Dedifferentiated amniotic fluid mesenchymal stem cell (primary cell): ENCODE results near the gene GALNT14.
A peak's percentile ranks its signal among the peaks of the same experiment; 100 is the strongest.

Source experiments
- DNase-seq: peaks from one replicate; pipeline ENCODE4 v3.0.0-alpha.2; 2016; ENCODE audit errors: extremely low spot score

GALNT14 gene

DNA sequence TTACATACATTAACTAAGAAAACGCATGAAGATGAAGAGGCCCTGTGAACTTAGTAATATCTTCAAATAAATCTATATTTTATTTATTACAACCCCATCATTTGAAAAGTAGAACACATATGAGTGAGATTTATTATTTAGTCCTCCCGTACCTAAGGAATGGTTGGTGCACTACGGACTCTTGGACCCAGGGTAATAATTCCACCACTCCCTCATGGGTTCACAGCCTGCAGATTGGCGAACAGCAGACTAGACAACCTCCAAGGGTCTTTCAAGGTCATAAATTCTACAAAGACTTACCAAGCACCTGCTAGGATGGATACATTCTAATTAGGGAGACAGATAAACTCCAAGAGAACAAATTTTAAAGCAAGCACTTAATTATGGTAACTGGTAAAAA lies 51.6 kb downstream of the GALNT14 start:
- DNase-seq: no peak

GRCh38 chr2:31083234-31083993 lies 54.8 kb downstream of the GALNT14 start:
- no peak for DNase-seq

GRCh38 chr2:31082002-31082401 lies 56.2 kb downstream of the GALNT14 start:
- DNase-seq: no peak

DNA sequence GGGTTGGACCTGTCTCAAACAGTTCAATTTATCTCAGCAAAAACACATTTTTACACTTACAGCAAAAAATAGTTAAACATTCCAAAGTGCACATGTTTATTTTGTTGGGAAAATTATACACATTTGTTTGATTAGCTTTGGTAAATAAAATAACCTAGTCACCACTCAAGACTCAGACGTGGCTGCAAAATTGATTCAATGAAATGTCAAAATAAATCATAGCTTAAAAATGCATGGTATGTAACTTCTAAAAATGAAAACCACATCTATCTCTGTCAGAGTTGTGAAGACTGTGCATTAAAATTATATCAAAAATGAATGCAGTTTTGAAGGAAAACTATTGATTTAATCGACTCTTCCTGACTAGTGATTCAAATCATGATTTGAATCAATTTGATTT lies 56.7 kb downstream of the GALNT14 start:
- peak; percentile 39 for DNase-seq

- DNase-seq: no peak
These were observed 57.9 kb downstream of the GALNT14 start for GRCh38 chr2:31080361-31080760.

GRCh38 chr2:31079665-31080064 lies 58.6 kb downstream of the GALNT14 start:
- DNase-seq: no peak

- DNase-seq: no peak
These were observed 59.6 kb downstream of the GALNT14 start for GRCh38 chr2:31078579-31079105.

DNA sequence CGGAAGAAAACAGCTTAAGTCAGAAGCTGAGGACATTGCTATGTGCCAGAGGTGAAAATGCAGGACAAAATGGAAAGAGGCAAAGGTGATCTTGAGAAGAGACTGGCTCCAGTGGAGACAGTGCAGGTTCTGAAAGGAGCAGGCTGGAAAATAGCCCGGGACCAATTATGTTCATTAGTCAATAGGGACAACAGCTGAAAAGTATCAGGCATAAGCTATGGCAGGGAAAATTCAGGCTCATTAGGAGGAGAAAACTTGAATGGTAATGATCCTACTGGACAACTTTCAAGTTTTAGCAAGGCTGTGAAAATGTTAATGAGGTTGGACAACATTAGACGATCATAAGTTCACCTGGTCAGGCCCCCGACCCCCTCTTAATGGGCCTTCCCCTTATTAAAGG lies 60.2 kb downstream of the GALNT14 start:
- DNase-seq: no peak

GRCh38 chr2:31075941-31076590 lies 62.2 kb downstream of the GALNT14 start:
- no peak for DNase-seq

- DNase-seq: no peak
These were observed 62.8 kb downstream of the GALNT14 start for GRCh38 chr2:31075431-31075830.

GRCh38 chr2:31071741-31072140 lies 66.5 kb downstream of the GALNT14 start:
- no peak for DNase-seq

- DNase-seq: no peak
These were observed 67.7 kb downstream of the GALNT14 start for GRCh38 chr2:31070339-31071125.

DNA sequence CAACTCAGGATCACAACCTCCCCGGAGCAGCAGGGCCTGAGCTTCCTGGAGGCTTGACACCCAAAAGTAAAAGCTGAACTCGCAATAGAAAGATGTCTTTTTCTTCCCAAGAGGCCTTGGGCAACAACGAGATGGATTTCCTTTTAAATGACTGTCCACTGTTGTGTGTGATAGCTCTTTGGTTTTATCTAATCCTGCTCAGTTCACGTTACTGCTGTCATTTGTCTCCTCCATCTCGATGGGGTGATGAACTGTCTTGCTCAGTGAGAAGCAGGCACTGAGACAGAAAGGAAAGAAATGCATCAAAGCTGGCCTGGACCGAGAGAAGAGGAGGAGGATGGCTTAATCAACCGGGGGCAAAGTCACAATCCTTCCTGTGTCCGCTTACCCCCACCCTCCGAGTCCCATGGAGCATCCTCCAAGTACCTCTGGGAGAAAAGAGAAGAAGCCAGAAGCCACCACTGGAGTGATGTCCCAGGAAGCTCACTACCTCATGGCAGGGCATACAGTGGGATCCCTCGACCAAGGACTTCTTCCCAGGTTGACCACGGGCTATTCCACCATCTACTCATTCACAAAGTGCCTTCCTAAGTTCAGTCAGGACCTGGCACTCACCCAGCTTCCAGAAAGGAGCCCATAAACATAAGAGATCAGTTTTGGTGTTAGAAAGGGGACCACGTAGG lies 68.5 kb downstream of the GALNT14 start:
- DNase-seq: no peak

DNA sequence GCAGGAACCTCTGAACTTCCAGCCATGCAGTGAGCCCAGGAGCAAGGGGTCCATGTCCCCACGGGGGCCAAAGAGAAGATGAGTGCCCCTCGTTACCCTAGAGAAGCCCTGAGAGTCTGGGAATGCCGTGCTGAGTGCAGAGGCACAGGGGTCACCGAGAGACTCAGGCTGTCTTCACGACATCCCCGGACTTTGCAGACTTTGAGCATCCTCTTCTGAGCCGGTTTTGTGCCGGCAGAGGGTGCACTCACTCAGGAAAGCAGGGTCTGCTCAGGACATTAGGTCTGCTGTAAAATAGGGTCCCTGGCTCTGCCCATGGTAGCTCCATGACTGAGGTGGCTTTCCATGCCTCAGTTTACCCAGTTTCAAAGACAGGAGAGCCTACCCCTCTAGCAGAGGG lies 71.0 kb downstream of the GALNT14 start:
- DNase-seq: no peak

DNA sequence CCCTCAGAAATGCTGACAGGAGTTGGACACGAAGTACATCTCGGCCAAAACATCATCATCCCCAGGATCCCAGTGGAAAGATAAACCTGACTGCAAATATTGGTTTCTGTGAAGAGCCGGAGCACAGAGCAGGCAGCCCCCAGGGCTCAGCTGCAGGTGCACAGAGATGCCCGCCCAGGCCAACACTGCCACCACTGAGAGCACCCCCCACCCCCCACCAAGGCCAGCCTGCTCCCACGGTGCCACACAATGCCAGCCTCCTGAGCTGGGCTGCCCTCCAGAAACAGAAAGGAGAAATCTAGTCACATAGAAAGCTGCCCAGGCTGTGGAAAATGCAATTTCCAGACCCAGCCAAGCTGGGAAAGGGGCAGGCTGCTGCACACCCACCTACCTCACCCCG lies 71.7 kb downstream of the GALNT14 start:
- no peak for DNase-seq

DNA sequence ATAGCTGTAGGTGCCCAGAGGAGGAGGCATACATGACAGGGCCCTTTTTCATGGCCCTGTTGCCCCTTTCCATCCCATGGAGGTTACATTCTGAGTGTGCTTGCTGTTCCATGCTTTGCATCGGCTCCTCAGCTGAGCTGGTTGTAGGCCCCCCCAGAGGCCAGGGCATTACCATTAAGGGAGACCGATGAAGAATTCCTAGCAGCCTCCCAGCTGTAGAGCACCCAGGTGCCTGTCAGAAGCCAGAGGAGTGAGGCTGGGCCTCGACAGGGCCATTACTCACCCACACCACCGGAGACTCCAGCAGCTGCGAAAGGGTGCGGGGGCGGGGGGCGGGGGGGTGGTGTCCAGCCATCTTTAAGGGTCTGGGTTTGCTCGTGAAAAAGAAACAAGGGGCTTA lies 72.2 kb downstream of the GALNT14 start:
- no peak for DNase-seq

- DNase-seq: no peak
These were observed 72.9 kb downstream of the GALNT14 start for GRCh38 chr2:31065356-31065755.

DNA sequence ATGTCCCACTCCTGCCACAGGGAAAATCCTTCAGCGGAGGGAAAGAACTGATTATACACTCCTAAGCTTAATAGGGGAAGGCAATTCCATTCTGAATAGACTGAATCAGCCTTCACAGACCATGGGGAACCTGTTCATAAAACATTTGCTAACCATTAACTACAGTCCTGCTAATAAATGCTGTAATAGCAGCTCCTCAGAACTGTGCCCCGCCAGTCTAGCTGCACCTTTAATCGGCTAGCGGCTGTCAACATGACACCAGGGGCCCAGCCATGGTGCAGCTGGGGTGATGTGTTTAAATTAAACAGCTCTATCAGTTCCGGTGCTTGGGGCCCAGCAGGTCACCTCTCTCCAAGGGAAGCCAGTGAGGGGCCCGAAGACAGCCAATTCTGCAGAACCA lies 77.8 kb downstream of the GALNT14 start:
- DNase-seq: no peak

DNA sequence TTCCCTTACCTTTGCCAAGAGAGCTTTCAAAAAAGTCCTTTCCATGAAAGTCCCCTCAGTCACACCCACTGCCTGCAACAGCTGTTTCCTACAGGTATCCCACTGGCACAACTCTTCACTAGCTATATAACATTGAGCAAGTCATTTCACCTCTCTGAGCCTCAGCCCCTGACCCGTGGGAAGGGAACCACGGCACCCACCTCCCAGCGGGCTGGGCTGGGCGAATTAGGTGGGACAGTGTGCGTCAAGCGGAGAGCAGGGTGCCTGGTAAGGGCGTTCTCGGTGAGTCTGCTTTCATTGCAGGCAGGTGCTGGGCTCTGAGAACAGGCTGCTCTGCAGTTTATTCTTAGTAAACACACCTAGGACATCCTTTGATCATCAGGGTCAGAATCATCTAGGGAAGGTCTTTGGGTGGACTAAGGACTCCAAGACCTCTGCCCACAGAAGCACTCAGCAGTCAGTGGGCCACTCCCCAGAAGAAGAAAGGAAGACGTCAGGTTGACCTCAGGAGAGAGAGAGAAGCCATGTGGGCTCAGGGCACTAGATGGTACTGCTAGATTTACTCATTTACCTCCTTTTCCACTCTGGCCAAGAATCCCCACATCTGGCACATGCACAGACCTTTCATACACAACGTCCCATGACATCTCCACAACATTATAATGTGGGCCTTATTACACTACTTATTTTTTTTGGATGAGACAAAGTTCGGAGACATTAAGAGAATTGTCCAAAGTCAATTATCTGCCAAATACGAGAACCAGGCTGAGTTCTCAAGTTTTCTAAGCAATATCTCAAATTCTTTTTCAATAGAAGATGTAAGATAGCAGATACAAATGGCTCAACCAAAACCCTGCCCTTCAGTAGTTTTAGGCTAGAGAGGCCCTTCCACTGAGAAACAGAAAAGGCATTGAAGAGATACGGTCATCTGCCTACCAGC lies 79.9 kb downstream of the GALNT14 start:
- DNase-seq: no peak

DNA sequence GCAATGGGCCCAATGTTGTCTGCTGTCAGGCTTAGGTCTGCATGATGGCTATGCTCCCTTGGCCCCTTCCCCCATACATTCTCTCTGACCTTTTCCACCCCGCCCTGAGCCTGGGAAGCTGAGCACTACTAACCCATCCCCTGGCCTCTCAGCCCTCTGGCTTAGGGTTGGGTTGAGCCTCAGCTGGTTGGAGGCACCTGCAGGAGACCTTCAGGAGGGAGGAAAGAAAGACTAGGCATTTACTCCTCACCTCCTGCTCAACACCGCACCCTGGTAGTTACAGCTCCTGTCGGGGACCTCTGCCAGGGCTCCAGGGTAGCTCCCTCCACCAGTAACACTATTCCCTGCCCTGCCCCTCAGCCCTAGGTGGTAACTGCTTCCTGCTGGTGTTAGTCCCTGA lies 80.5 kb downstream of the GALNT14 start:
- no peak for DNase-seq

- DNase-seq: no peak
These were observed 82.3 kb downstream of the GALNT14 start for GRCh38 chr2:31055938-31056337.
